Activated CD4-positive, alpha-beta T cell treated with anti-CD3 and anti-CD28 coated beads for 4 hours (primary cell): ENCODE data around the gene MAMLD1.

Source experiments
- DNase-seq, 2 donors: peaks; one replicate each; pipeline ENCODE4 v3.0.0-alpha.2; 2020

Gene MAMLD1

DNA sequence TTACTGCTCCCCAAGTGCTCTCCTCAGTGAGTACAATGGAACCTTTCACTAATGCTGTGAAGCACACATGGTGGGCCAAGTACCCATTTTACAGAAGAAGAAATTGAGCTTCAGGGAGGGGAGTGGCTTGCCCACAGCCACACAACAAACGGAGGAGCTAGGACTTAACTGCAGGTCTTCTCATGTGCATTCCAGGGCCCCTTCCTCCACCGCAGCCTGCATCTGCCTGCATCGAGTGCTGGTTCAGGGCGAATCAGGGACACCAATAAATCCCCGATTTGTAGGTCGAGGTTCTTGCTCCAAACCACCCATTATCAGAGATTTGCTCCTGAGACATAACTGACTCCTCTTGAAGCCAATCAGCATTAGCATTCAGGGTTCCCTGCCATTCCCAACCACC is 100.9 kb downstream of the MAMLD1 start:
- DNase-seq = no peak

DNA sequence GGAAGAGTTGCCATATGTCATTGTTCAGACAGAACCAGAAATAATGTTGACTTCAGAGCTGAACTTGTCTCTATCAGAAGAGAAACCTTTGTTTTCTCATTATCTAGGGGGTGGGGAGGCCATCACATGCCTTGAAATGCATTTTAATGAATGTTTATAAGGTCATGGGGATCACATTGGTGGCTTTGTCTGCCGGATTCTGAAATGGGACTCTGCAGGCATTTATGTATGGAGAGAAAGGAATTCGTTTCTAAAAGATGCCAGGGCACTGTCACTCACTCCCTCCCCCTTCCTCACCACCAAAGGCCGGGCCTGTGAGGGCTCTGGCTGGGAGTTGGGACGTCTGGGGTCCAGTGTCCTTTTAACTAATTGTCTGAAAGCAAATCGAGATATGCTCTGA is 102.2 kb downstream of the MAMLD1 start:
- no peak for DNase-seq

DNA sequence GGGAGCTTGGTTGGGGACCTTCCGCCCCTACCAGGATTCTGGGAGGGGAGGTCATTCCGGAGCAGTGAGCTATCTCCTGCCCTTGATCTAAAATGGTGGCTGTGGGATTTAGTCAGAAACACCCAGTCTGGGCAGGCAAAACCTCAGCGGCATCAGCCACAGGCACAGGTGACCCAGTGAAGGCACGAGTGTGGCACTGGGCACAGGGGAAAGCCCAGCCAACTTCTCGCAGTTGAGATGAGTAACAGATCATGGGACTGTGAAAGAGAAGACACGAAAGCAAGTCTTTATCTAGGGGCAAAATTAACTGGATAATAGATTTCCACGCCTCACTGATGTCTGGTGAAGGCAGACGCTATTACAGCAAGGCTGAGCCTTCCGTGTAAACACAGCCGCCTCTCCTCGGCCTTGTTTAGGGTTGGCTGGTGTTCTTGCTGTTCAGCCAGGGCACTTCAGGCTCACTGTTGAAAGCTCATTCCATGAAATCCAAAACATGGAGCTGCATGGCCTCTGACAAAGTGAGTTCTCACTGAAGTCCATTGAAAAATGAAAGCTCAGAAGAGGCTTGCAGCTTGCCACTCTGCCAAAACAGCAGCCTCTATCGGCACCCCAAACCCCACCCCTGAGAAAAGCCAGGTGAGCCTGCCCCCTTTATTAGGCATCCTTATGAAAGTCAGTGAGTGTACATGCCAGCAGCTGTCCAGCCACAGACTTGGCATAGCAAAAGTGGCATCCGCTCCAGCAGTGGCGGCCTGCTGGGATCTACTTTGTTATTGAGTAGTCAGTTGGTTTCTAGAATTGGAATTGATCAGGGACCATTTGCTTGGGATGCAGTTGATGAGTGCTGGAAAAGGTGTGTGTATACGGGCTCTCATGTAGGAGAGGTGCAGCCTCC is 103.0 kb downstream of the MAMLD1 start:
- DNase-seq = no peak

DNA sequence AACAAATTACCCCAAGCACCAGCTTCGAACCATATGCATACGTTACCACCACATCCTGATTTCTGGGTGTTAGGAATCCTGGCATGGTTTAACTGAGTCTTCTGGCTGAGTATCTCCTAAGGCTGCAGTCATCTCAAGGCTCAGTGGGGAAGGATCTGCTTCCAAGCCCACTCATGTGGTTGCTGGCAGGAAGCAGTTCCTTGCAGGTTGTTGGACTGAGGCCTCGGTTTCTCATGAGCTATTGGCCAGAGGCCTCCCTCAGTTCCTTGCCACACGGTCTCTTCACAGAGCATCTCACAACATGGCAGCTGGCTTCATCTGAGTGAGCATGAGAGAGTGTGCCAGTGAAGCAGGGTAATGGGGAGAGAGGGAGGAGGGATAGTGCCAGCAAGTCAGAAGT is 109.2 kb downstream of the MAMLD1 start:
- no peak for DNase-seq

DNA sequence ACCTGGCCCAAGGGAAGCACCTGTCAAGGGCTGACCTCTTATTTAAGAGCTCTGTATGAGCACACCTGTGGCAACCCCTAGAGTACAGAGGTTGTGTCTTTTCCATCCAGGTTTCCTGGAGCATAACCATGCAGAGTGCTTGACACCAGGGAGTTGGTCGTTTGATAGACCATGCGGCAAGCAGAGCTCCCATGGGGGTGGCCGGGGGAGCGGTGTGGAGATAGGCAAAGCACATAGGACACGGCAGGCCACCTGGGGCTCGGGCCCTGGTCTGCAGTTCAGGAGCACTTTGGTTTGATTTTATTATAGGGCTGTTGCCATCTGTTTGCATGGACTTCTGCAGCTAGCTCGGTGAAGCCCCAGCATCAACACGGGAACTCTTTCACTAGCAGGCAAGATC is 110.3 kb downstream of the MAMLD1 start:
- no peak for DNase-seq

DNA sequence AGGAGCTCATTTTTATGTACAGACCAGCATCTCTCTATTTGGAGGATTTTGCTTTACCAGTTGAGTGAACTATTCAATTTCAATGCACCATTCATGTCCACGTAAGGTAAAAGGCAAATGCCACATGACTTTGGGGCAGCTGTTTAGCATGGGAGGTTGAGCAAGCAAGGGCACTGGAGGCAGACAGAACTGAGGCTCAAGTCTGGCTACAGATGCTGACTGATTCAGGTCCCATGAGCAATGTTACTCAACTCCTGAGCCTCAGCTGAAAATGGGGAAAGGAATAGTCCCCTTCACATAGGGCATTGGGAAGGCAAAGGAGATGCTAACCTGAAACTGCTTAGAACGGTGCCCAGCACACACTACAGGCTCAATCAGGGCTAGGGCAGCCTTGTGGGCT is 112.3 kb downstream of the MAMLD1 start:
- no peak for DNase-seq

DNA sequence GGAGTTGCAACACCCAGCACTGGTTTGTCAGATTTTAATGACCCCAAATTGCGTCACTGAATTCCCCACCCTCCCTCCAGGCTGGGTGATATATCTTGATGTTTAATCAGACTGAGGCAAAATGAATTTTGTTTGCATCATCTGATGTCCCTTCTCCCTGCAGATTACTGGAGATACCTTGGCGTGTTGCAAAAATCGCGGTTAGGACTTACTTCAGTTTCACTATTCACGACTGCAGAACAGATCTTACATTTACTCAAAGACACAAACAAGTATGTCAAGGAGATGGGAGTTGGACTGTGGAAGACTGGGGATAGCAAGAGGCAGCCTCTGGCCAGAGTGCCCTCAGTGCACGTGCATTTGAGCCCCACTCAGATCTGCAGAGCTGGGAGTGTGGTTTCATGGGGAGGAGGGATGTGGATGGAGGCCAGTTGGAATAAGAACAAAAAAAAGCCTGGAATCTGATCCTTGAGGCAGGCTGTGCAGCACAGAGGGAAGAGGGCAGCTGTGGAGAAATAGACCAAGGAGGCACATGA is 113.1 kb downstream of the MAMLD1 start:
- no peak for DNase-seq

DNA sequence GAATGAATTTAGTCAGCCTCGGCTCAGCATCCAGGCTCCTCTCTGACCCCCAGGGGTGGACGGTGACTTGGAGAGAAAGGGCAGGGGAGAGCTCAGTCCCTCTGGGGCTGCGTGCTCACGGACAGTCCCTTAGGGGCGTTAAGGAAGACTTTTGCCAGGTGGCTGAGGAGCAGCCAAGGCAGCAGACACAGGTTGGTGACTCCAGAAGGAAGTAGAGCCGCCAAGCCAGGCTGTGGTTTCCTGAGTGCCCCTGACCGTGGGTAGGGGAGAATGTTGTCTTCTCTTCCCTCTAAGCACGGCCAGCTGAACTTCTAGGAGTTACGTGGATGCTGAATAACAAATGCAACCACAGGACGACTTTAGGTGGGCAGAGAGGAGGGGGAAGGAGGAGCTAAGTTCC is 114.3 kb downstream of the MAMLD1 start:
- no peak for DNase-seq

DNA sequence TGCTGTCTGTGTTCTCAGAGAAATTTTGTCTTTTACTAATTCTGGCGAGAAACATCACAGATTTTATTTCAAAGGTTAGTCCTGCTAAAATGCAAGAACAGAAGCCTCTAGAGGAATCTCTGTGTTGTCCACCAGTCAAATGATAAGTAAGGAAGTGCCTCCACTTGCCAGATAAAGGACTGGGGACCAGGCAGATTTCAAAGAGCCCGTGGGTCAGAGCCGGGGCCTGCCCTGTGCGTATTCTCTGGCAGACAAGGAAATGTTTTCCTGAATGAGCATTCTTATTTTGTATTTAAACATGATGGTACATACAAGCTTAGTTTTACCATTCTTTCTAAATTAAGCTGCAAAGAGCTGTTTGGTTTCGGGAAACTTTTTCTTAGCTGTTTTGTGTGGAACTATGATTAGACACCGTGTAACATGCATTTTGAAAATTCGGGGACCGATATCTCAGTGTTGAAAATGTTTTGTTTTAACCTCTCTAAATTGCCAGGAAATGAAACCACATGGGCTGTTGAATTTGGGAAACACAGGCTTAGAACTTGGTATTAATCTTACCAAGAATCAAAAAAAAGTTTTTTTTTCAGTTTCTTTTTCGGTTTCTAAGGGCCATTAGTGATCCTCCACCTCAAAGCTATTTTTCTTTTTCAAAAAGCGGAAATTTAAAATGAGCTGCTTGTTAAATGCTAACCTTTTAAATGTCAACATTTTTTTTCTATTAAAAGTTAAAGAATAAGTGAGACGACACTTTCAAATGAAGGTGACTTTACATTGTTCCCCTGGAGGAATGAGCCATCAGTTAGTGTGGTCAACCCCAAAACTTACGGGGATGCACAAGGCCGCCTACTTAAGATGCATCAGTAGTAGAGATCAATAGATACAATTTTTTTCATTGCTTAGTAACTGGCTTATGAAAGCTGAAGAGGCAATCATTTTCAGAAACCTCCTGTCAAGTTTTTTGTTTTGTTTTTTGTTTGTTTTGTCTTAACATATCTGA is 115.7 kb downstream of the MAMLD1 start:
- peak; percentile 8 to 26 for DNase-seq

DNA sequence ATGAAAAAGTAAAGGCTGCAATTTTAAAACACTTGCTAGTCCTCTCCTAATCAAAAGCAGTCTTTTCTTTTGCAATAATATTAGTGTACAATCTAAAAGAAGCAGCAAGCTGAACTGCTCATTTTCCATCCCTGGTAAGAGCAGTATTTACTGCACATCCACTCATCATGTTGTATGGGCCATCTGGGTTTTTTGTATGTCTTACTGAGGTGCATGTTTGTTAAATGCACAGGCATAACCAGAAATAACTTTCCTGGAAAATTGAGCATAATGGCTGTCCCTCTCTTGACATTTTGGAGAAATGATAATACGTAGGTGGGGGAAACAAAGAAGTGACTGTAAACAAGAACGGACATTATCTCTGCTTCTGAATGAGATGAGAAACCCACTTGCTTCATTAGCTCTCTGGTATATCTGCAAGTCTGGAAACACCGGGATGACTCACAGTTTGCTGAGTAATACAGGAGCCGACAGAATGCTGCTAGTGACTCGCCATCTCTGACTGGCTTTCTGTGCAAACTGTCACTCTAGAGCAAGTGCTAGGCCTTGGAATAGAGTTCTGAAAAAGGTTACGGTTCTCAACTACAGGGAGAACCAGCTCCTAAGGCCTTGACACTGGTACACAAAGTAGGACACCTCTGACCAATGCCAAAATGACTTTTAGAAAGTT is 119.6 kb downstream of the MAMLD1 start:
- peak; percentile 57 to 62 for DNase-seq

DNA sequence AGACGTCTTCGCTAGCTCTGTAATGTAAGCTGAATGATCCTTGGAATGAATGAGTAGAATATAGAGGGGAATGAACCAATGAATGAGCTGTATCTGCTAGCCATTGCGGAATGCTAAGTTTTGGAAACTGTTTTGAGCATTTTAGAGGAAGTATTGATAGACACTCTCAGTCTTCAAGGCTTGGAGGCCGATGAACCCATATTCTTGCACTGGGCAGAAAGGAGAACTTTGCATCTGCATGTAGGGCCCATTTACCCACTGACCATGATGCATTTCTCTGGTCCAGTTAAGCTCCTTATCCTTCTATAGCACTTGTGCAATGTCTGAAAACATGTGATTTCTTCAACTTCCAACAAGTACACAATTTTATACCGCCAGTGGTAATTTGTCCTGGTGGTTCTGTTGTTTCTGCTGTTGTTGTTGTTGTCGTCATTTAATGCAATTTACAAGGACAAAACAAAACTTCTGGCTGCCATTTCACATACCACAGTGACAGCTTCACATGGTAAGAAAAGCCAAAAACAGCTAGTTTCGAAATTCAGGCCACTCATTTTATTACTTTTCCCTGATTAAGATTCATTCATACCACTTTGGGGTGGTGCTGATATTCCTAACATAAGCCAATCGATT is 120.4 kb downstream of the MAMLD1 start:
- DNase-seq = no peak

DNA sequence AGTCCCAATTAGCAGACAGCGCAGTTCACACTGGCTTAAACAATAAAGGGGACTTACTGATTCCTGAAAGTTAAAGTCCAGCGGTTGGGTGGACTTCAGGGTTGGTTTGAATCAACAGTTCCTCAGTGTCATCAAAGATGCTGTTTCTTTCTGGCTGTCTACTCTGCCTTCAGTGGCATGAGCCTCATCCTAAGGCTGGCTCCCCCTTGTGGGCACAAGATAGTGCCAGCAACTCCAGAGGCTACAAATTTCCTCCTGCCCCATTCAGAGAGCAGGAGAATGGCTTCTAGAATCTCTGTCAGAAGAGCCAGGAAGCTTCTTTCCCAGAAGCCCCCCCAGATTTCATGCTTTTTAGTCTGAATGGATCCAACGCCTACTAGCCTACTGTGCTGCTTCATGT is 122.9 kb downstream of the MAMLD1 start:
- DNase-seq = peak; percentile 41 to 54

DNA sequence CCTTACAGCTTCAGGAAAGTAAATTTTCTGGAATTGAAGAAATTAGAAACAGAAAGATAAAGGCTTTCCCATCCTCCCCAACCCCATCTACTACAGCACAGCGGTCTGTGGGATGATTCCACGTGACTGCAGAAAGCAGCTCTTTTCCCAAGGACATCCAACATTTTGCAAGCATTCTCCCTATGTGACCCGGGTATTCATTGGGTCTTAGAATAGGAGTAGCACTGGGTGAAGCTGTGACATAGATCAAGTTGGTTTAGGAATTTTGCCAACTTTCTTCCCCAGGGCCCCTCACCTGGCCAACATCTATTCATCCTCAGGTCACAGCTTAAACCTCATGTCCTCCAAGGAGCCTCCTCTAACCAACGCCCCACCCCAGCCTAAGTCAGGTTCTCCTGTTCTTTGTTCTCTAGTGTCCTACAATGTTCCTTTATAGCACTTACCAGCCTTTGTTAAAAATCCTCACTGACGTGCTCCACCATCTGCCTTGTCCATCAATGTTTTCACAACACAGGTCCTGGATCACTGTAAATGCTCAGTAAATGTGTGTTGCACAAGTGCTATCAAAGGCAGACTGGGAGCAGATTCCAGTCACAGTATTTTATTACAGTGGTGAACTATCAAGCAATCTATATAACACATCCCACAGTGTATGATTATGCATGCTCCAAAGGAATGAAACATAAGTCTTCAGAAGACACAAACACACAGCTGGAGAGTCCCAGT is 124.4 kb downstream of the MAMLD1 start:
- DNase-seq = no peak

DNA sequence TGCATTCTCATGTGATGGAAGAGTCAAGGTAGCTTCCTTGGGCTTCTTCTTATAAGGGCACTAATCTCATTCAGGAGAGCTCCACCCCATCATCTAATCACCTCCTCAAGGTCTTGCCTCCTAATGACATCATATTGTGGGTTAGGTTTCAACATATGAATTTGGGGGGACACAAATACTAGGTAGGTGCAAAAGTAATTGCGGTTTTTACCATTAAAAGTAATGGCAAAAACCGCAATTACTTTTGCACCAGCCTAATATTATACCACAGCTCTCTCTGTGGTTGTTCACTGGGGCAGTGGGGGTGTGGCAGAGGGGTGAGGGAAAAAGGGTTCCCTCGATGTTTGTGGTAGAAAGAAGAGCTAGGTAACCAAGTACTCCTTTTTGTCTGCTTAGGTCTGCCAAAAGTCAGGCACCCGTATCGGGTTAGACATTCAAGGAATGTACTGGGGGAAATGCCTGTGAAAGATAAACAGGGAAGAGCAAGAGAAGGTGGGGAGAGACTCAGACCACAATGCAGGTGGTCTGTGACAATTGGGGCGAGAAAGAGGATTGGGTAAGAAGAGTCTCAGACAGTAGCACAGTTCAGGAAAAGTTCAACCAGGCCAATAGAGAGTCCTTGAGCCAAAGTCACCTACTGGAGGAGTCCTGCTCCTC is 126.4 kb downstream of the MAMLD1 start:
- DNase-seq = no peak

DNA sequence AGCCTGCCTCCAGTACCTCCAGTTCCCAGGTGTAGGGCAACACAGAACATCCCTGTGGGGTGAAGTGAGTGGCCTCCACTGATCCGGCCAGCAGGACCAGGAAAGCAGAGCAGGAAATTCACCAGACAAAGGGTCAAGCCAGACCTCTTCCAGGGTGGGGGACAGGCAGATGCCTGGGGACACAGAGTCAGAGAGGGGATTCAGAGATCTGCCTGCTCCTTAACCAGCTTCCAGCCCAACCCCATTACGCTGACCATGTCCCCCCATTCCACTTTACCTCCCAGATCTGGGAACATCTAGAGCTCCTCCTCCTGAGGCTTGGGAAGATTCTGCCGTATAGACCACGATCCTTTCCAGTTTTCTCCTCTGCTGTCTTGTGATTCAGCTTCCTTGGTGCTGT is 132.4 kb downstream of the MAMLD1 start:
- DNase-seq = no peak

DNA sequence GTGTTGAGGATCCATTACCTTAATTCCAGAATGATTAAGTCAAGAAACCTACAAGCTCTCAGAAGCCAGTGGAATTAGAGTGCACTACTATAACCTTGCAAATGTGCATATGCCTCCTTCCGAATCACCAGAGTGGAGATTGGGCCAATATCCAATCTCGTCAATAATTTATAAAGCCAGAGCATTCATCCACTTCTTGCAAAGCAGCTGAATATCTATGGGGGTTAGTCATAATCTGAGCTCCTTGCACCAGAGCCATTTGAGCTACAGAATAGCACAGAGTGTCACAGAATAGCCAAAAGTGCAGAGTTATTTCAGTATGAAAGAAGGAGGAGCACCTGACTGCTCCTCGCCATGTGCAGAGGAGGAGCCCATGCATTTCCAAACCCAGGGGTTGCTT is 136.1 kb downstream of the MAMLD1 start:
- no peak for DNase-seq

DNA sequence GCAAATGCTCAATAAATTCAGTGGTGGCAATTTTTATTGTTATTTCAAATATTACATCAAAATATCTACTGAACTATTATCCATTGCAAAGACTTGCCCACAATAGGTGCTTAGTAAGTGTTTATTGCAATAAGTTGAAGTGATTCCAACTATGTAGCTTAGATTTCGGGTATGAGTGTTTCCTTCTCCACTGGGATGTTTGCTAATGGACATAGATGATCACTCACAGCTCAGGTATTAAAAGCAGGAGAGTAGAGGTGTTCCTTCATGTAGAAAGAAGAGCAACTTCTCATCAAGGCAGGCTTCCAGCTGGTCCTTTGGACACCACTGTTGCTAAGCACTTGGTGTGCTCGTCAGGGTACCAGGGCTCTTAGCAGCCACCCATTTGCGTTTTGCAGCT is 139.0 kb downstream of the MAMLD1 start:
- no peak for DNase-seq

DNA sequence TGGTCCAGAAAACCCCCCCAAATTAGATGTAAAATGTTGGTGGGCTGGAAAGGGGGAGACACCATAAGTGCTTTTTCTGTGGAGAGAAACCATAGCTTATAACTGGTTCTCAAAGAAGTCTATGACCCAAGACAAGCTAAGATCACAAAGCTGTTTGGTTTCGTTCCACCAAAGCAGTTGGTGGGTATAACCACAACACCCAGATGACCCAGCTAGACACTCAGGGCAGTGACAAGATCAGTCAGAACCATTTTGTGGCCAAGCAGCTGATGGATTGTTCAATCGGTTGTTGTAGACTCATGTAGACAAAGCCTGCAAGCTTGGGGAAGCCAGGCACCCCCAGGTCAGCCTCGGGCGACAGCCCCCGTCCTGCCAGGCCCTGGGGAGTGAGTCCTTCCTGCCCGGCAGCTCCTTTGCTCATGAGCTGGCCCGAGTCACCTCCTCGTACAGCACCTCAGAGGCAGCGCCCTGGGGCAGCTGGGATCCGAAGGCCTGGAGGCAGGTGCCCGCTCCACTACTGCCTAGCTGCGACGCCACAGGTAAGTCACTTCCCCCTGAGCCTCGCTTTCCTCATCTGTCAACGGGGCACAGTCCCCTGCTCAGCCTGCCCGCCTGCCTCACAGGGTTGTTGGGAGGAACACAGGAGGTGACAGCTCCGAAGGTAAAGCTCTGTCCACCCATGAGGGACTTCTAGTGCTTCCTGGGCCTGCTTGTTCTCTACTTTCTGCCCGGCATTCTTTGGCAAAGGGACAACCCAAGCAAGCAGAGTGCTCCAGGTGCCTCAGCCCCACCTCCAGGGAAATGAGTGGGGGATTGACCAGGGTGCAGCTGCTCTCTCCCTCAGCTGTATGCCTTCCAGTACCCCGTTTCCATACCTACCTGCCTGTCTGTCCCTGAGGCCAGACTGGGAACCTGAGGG is 140.1 kb downstream of the MAMLD1 start:
- DNase-seq = no peak

DNA sequence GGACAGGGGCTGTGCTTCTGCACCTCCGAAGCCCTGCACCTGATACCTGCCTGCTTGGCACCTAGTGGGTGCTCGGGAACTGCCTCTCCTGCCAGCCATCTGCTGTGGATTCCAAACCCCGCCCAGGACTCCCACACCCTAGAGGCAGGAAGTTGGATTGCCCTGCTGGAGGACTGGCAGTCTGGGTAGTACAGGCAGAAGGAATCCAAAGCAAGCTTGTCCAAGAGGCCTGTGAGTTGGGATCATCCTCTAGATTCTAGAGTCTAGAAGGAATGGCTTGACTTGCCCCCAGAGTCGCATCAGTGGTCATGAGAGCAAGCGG is 140.7 kb downstream of the MAMLD1 start:
- no peak for DNase-seq
